Lung (tissue), 12 donors: Measurements from ENCODE around the gene NCAPG2. TPM values are rescaled to one million over a fixed set of nuclear protein-coding genes. Genes with fewer than 3 reads are reported as not detected.

ENCODE experiments used
- ATAC-seq: fragments of 200-7000 bp; cut with Tn5 transposase; one replicate; pipeline ENCODE4 v1.9.1; 2020; ENCODE audit warnings: moderate number of reproducible peaks; ENCODE audit not compliant: insufficient read depth, low FRiP score
- DNase-seq, 3 donors: peaks; one replicate each; pipeline ENCODE4 v3.0.0-alpha.2; 2013 to 2017
- H3K27ac ChIP-seq, 2 donors: one replicate each; pipeline ENCODE4 v1.5.1; 2013; ENCODE audit warnings: mild to moderate bottlenecking in 2 of 2, moderate library complexity in 2 of 2, control low read depth in 1 of 2, inconsistent platforms in 1 of 2, low read depth in 1 of 2, low read length in 1 of 2
- H3K27me3 ChIP-seq, 3 donors: one replicate each; pipeline ENCODE4 v1.5.1; 2013; ENCODE audit warnings: low read length in 2 of 3; ENCODE audit not compliant: control insufficient read depth in 3 of 3, insufficient read depth in 3 of 3
- H3K36me3 ChIP-seq, 4 donors: one replicate each; pipeline ENCODE4 v1.5.1; 2013; ENCODE audit warnings: low read length in 4 of 4, mild to moderate bottlenecking in 1 of 4, moderate library complexity in 1 of 4; ENCODE audit not compliant: control insufficient read depth in 4 of 4, insufficient read depth in 4 of 4
- H3K4me1 ChIP-seq, 5 donors: one replicate each; pipeline ENCODE4 v1.5.1; 2013; ENCODE audit warnings: low read length in 5 of 5, mild to moderate bottlenecking in 2 of 5, moderate library complexity in 1 of 5; ENCODE audit not compliant: control insufficient read depth in 5 of 5, insufficient read depth in 5 of 5
- H3K4me3 ChIP-seq: one replicate; pipeline ENCODE4 v1.5.1; 2013; ENCODE audit warnings: mild to moderate bottlenecking, control low read depth, moderate library complexity
- H3K9ac ChIP-seq, 2 donors: one replicate each; pipeline ENCODE4 v1.5.1; 2013; ENCODE audit warnings: low read length in 2 of 2, control low read depth in 1 of 2; ENCODE audit not compliant: insufficient read depth in 1 of 2
- H3K9me3 ChIP-seq, 4 donors: one replicate each; pipeline ENCODE4 v1.5.1; 2013; ENCODE audit warnings: low read length in 3 of 4, mild to moderate bottlenecking in 1 of 4, moderate library complexity in 1 of 4; ENCODE audit not compliant: control insufficient read depth in 4 of 4, insufficient read depth in 3 of 4
- CTCF ChIP-seq: IDR thresholded peaks from 2 replicates; pipeline ENCODE4 v1.5.1; 2012; ENCODE audit warnings: mild to moderate bottlenecking; ENCODE audit errors: control extremely low read depth, extremely low read depth
- WGBS, 2 donors: extraction: QIAGEN DNeasy Blood & Tissue Kit; methylation state at CpG; one replicate each; pipeline ENCODE4 v1.1.7; 2013; 5-methylcytosine and 5-hydroxymethylcytosine counted together
- polyA plus RNA-seq, 2 donors: library from polyadenylated mRNA; stranded (reverse); fragments of 200-250 nt; gene quantifications; one replicate each; pipeline ENCODE4 v1.2.1, GENCODE V29; 2013
- total RNA-seq, 2 donors: library from RNA; depleted of rRNA in 1 of 2; stranded (reverse); fragments of >200 nt in 1 of 2; gene quantifications; one replicate each; pipeline ENCODE4 v1.2.1, GENCODE V29; 2014 to 2021
- donor health status: control.
- donor health status: control.
- donor health status: Bipolar disorder and iron deficiency.
- donor health status: healthy.
- donor health status: DM: yes; HTN: yes; CAD: no.

The NCAPG2 gene
- total and polyA plus RNA-seq, 4 donors: 2.1 to 13.5 (median 6.9) TPM

- H3K9ac ChIP-seq: no peak overlapping the region
- ATAC-seq (no peak), DNase-seq (no peak)
- 72 to 85% methylated on average over 14 of the region's 14 CpGs for WGBS, 2 donors
- no peak for TF ChIP-seq CTCF
- H3K27me3 ChIP-seq: no peaks in the 10 kb centered on the region
- H3K27ac ChIP-seq: no peak overlapping the region
- no peaks in the 10 kb centered on the region for H3K9me3 ChIP-seq
- H3K36me3 ChIP-seq: peaks cover 0 to 6% (median 2%) of the 10 kb centered on the region in 4 donors
- no peaks in the 10 kb centered on the region for H3K4me1 ChIP-seq
- H3K4me3 ChIP-seq: no peak overlapping the region
These were observed 41.8 kb downstream of the NCAPG2 start for GRCh38 chr7:158662610-158663427.

GRCh38 chr7:158658475-158658874 lies 46.1 kb downstream of the NCAPG2 start:
- H3K27ac ChIP-seq: no peak overlapping the region
- no peak overlapping the region for H3K4me3 ChIP-seq
- H3K36me3 ChIP-seq: peaks cover 0 to 26% (median 18%) of the 10 kb centered on the region in 4 donors
- no peak for TF ChIP-seq CTCF
- no peak overlapping the region for H3K9ac ChIP-seq
- 85 to 88% methylated on average over 2 of the region's 2 CpGs for WGBS, 2 donors
- DNase-seq: no peak
- H3K9me3 ChIP-seq: no peaks in the 10 kb centered on the region
- no peaks in the 10 kb centered on the region for H3K4me1 ChIP-seq
- H3K27me3 ChIP-seq: no peaks in the 10 kb centered on the region
- ATAC-seq: no peak

- Histone ChIP-seq H3K27ac (no peak overlapping the region), H3K9me3 (no peaks in the 10 kb centered on the region), H3K4me3 (no peak overlapping the region), H3K9ac (no peak overlapping the region), H3K4me1 (no peaks in the 10 kb centered on the region), H3K36me3 (peaks cover 0 to 26% (median 15%) of the 10 kb centered on the region in 4 donors), H3K27me3 (no peaks in the 10 kb centered on the region)
- DNase-seq (no peak), ATAC-seq (no peak)
- 90 to 95% methylated on average over 10 of the region's 10 CpGs for WGBS, 2 donors
- no peak for TF ChIP-seq CTCF
These were observed 47.3 kb downstream of the NCAPG2 start for GRCh38 chr7:158657189-158657746.
